Tibial artery (tissue), 4 donors: Measurements from ENCODE around the gene USF2.

Source experiments
- DNase-seq, 2 donors: peaks; one replicate each; pipeline ENCODE4 v3.0.0-alpha.2; 2019
- H3K27ac ChIP-seq, 2 donors: fragments of 200-600 bp; sonication (generic) in 1 of 2; 1 replicate in 1 of 2; 2 replicates in 1 of 2; pipeline ENCODE4 v1.5.1; 2018 to 2019; ENCODE audit warnings: mild to moderate bottlenecking in 1 of 2
- H3K27me3 ChIP-seq, 2 donors: fragments of 200-600 bp; sonication (generic) in 1 of 2; one replicate each; pipeline versions ENCODE4 v1.5.1 to v1.6.0; 2016 to 2019
- H3K36me3 ChIP-seq, 3 donors: fragments of 200-600 bp; sonication (generic) in 2 of 3; one replicate each; pipeline ENCODE4 v1.5.1; 2016 to 2019; ENCODE audit warnings: mild to moderate bottlenecking in 2 of 3
- H3K4me1 ChIP-seq, 4 donors: fragments of 200-600 bp; sonication (generic) in 2 of 4; 1 replicate in 3 of 4; 2 replicates in 1 of 4; pipeline ENCODE4 v1.5.1; 2016 to 2019
- H3K4me3 ChIP-seq, 2 donors: fragments of 200-600 bp; sonication (generic) in 1 of 2; 1 replicate in 1 of 2; 2 replicates in 1 of 2; pipeline ENCODE4 v1.5.1; 2018 to 2019; ENCODE audit warnings: mild to moderate bottlenecking in 2 of 2
- H3K9me3 ChIP-seq, 3 donors: fragments of 200-600 bp; sonication (generic) in 1 of 3; one replicate each; pipeline ENCODE4 v1.5.1; 2016 to 2019
- intact Hi-C: fragments of 100-400 bp; cut with DNase I; formaldehyde crosslinking; loops from one replicate; pipeline ENCODE4 v1.15.0; 2023; ENCODE audit warnings: low total_unique reads
- TF ChIP-seq, protein P1 (sequence below), 2 experiments: fragments of 200-600 bp in 1 of 2; fragments of 450-650 bp in 1 of 2; IDR thresholded peaks; one replicate each; pipeline ENCODE4 v1.5.1; 2017 to 2019; ENCODE audit warnings: antibody characterized with exemption in 2 of 2, mild to moderate bottlenecking in 1 of 2, moderate library complexity in 1 of 2

USF2 gene

DNA sequence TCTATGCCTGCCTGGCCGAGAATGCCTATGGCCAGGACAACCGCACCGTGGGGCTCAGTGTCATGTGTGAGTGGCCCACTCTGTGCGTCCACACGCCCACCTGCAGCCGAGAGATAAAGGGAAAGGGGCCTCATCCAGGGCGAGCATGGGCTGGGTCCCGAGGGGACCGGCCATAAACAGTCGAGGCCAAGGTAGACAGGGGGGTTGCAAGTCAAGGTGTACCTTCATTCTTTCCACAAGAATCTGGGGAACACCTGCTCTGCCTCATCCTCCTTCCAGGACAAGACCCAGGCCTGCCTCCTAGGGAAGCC lies 31.5 kb downstream of the USF2 start:
- intact Hi-C loops, result no loop called here
- TF ChIP-seq, protein P1, sequence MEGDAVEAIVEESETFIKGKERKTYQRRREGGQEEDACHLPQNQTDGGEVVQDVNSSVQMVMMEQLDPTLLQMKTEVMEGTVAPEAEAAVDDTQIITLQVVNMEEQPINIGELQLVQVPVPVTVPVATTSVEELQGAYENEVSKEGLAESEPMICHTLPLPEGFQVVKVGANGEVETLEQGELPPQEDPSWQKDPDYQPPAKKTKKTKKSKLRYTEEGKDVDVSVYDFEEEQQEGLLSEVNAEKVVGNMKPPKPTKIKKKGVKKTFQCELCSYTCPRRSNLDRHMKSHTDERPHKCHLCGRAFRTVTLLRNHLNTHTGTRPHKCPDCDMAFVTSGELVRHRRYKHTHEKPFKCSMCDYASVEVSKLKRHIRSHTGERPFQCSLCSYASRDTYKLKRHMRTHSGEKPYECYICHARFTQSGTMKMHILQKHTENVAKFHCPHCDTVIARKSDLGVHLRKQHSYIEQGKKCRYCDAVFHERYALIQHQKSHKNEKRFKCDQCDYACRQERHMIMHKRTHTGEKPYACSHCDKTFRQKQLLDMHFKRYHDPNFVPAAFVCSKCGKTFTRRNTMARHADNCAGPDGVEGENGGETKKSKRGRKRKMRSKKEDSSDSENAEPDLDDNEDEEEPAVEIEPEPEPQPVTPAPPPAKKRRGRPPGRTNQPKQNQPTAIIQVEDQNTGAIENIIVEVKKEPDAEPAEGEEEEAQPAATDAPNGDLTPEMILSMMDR (IDR thresholded peaks at IDR 0.05), result no peak
- peaks cover 0 to 66% of the 10 kb centered on the region in 2 donors for H3K27me3 ChIP-seq

DNA sequence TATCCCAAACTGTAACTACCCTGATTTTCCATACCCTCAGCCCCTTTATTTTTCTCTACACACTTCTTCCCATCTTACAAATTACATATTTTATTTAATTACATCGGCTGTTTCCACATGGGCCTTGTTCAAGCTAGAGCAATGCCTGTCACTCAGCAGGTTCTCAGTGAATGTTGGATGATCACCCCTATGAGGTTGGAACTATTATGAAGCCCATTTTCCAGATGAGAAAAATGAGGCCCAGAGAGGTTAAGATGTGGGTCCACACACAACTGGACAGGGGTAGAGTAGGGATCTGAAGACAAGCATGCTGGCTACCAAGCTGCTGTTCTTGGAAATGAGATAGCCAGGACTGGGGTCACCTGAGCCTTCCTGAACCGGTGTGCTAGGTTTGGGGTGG lies 33.2 kb downstream of the USF2 start:
- H3K4me3 ChIP-seq, result no peak overlapping the region
- peaks cover 0 to 55% of the 10 kb centered on the region in 2 donors for H3K27me3 ChIP-seq
- no peaks in the 10 kb centered on the region for H3K4me1 ChIP-seq
- no peak overlapping the region for H3K27ac ChIP-seq
- H3K36me3 ChIP-seq, result no peaks in the 10 kb centered on the region
- H3K9me3 ChIP-seq, result no peaks in the 10 kb centered on the region
- no peak for DNase-seq
- intact Hi-C loops, result no loop called here
- TF ChIP-seq, protein P1 (IDR thresholded peaks at IDR 0.05), result no peak

More for the DNA sequence above, 31.5 kb downstream of the USF2 start:
- H3K27ac ChIP-seq, result no peak overlapping the region
- DNase-seq, result no peak
- no peaks in the 10 kb centered on the region for H3K9me3 ChIP-seq
- H3K36me3 ChIP-seq, result no peaks in the 10 kb centered on the region
- no peaks in the 10 kb centered on the region for H3K4me1 ChIP-seq
- no peak overlapping the region for H3K4me3 ChIP-seq

DNA sequence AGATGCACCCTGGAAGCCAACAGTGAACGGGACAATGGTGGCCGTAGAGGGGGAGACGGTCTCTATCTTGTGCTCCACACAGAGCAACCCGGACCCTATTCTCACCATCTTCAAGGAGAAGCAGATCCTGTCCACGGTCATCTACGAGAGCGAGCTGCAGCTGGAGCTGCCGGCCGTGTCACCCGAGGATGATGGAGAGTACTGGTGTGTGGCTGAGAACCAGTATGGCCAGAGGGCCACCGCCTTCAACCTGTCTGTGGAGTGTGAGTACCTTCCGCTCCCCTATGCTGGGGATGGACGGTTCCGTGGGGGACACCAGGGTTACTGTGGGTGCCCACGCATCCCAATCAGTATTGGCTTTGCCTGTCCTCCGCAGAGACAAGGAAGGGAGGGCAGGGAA lies 33.7 kb downstream of the USF2 start:
- DNase-seq, result no peak
- TF ChIP-seq, protein P1 (IDR thresholded peaks at IDR 0.05), result no peak
- Histone ChIP-seq H3K4me1 (no peaks in the 10 kb centered on the region), H3K36me3 (no peaks in the 10 kb centered on the region), H3K4me3 (no peak overlapping the region), H3K27ac (no peak overlapping the region), H3K27me3 (peaks cover 0 to 53% of the 10 kb centered on the region in 2 donors), H3K9me3 (no peaks in the 10 kb centered on the region)
- intact Hi-C loops, result no loop called here

DNA sequence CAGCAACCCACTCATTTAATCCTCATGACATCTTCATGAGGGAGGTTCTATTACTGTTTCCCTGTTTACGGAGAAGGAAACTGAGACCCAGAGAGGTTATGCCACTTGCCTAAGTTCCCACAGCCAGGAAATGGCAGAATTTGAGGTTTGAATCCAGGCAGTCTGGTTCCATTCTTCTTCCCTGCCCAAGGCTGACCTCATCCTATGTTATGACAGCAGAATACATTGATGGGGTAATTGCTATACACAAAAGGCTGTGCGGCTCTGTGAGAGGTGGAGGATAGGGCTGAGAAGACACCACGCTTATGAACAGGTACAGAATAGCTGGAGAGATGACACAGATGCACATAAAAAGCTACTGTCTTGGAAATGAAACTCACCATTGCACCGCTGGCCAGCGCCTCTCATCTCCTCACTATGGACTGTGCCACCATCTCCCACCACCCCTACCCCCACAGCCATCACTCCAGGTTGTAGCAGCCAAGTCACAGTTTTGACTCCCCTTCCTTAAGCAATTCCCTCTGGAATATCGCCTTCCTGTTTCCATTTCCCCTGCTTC lies 34.7 kb downstream of the USF2 start:
- Histone ChIP-seq H3K9me3 (no peaks in the 10 kb centered on the region), H3K27me3 (peaks cover 0 to 44% of the 10 kb centered on the region in 2 donors), H3K4me3 (no peak overlapping the region), H3K4me1 (no peaks in the 10 kb centered on the region), H3K36me3 (no peaks in the 10 kb centered on the region), H3K27ac (no peak overlapping the region)
- intact Hi-C loops, result no loop called here
- no peak for DNase-seq
- TF ChIP-seq, protein P1 (IDR thresholded peaks at IDR 0.05), result no peak

DNA sequence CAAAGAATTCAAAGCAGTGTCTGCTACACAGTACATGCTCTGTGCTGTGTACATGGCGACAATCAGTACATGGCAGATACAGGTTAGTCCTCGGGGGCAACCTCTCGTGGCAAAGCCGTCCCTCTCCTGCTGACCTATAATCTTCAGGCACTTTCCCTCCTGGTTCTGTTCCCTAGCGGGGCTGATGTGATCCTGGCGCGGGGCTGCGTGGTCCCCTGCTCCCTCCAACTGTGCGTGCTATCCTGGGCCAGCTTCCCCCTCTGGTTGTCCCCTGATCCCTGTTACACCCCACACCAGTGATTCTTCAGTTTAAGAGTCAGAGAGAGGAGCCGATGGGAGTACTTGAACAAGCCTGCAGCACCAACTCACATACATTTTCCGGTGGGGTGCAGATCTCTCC lies 35.3 kb downstream of the USF2 start:
- H3K9me3 ChIP-seq, result no peaks in the 10 kb centered on the region
- intact Hi-C loops, result no loop called here
- no peak overlapping the region for H3K27ac ChIP-seq
- TF ChIP-seq, protein P1 (IDR thresholded peaks at IDR 0.05), result no peak
- H3K27me3 ChIP-seq, result peaks cover 0 to 39% of the 10 kb centered on the region in 2 donors
- no peaks in the 10 kb centered on the region for H3K36me3 ChIP-seq
- H3K4me1 ChIP-seq, result no peaks in the 10 kb centered on the region
- no peak for DNase-seq
- no peak overlapping the region for H3K4me3 ChIP-seq

DNA sequence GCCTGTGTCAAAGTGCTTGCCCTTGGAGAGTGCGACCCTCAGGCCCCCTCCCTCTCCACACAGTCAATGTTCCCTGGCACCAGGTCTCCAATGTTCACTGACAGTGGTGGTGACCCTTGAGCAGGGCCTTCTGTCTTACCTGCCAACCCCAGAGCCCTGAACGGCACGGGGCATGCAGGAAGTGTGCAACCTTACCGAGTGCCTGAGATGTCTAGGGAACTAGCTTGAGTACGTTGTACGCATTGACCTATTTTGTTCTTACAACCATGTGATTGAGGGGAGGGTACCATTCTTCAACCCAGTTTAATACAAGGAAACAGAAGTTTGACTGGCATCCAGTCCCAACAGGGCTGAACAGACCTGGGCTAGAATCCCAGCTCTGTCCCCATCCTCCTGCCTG lies 36.4 kb downstream of the USF2 start:
- Histone ChIP-seq H3K27me3 (peaks cover 0 to 31% of the 10 kb centered on the region in 2 donors), H3K4me1 (peaks cover 0 to 4% (median 0%) of the 10 kb centered on the region in 4 donors), H3K4me3 (no peak overlapping the region), H3K36me3 (no peaks in the 10 kb centered on the region), H3K9me3 (no peaks in the 10 kb centered on the region), H3K27ac (no peak overlapping the region)
- TF ChIP-seq, protein P1 (IDR thresholded peaks at IDR 0.05), result no peak
- intact Hi-C loops, result no loop called here
- no peak for DNase-seq
